Esophagus muscularis mucosa (tissue), 3 donors: ENCODE results near the gene NUP93.

Source experiments
- POLR2A ChIP-seq: fragments of 450-650 bp; IDR thresholded peaks from one replicate; pipeline ENCODE4 v1.6.1; 2017; ENCODE audit warnings: antibody characterized with exemption, moderate library complexity, mild to moderate bottlenecking, low read depth
- TF ChIP-seq, protein P1 (sequence below), 3 experiments: fragments of 200-600 bp in 2 of 3; fragments of 450-650 bp in 1 of 3; sonication (generic) in 2 of 3; IDR thresholded peaks; one replicate each; pipeline ENCODE4 v1.5.1; 2017 to 2019; ENCODE audit warnings: antibody characterized with exemption in 3 of 3, mild to moderate bottlenecking in 2 of 3, moderate library complexity in 1 of 3

- TF ChIP-seq, protein P1, sequence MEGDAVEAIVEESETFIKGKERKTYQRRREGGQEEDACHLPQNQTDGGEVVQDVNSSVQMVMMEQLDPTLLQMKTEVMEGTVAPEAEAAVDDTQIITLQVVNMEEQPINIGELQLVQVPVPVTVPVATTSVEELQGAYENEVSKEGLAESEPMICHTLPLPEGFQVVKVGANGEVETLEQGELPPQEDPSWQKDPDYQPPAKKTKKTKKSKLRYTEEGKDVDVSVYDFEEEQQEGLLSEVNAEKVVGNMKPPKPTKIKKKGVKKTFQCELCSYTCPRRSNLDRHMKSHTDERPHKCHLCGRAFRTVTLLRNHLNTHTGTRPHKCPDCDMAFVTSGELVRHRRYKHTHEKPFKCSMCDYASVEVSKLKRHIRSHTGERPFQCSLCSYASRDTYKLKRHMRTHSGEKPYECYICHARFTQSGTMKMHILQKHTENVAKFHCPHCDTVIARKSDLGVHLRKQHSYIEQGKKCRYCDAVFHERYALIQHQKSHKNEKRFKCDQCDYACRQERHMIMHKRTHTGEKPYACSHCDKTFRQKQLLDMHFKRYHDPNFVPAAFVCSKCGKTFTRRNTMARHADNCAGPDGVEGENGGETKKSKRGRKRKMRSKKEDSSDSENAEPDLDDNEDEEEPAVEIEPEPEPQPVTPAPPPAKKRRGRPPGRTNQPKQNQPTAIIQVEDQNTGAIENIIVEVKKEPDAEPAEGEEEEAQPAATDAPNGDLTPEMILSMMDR (IDR thresholded peaks at IDR 0.05) = no peak
- TF ChIP-seq POLR2A = no peak
These were observed 3.6 kb upstream of the NUP93 start for GRCh38 chr16:56726283-56726682.
